Retinal pigment epithelial cell (primary cell): Measurements from ENCODE around the gene IQSEC2.

Source experiments
- DNase-seq: peaks from one replicate; pipeline ENCODE4 v3.0.0-alpha.2; 2010; ENCODE audit warnings: low read depth
- H3K4me3 ChIP-seq: 2 replicates; pipeline ENCODE4 v1.5.1; 2011; ENCODE audit warnings: mild to moderate bottlenecking, low read length, control low read depth, moderate library complexity
- TF ChIP-seq, protein P1 (sequence below): conservative IDR thresholded peaks from 2 replicates; pipeline ENCODE4 v1.5.1; 2011; ENCODE audit warnings: low read depth, low read length, control low read depth, inconsistent platforms

The IQSEC2 gene

DNA sequence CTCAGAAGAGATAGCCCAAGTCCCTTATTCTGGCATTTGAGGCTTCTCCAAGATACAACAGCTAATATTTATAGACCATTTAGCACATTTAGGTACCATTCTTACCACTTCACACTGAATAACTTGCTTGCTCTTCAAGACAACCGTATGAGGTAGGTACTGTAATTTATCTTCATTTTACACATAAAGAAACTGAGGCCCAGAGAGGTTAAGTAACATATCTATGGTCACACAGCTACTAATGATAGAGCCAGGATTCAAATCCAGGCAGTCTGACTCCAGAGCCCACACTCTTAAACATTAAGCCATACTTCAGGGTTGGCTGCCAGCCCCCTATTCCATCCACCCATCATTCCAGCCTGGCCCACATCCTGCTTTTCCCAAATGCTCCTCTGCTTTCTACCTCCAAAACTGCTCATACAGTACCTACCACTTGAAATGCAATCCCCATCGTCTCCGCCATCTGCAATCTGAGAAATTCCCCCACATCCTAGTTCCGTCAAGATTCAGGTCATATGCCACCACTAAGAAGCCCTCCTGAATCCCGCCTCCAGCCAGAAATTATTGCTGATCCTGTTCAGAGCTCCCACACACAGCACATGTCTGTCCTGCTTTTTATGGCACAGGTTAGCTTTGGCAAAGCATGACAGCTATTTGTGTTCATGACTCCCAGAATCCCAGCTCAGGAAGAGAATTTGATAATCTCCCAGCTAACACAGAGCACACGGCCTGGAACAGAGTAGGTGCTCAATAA lies 23.5 kb downstream of the IQSEC2 start:
- no peak overlapping the region for H3K4me3 ChIP-seq
- DNase-seq, result no peak
- TF ChIP-seq, protein P1, sequence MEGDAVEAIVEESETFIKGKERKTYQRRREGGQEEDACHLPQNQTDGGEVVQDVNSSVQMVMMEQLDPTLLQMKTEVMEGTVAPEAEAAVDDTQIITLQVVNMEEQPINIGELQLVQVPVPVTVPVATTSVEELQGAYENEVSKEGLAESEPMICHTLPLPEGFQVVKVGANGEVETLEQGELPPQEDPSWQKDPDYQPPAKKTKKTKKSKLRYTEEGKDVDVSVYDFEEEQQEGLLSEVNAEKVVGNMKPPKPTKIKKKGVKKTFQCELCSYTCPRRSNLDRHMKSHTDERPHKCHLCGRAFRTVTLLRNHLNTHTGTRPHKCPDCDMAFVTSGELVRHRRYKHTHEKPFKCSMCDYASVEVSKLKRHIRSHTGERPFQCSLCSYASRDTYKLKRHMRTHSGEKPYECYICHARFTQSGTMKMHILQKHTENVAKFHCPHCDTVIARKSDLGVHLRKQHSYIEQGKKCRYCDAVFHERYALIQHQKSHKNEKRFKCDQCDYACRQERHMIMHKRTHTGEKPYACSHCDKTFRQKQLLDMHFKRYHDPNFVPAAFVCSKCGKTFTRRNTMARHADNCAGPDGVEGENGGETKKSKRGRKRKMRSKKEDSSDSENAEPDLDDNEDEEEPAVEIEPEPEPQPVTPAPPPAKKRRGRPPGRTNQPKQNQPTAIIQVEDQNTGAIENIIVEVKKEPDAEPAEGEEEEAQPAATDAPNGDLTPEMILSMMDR, result no peak

DNA sequence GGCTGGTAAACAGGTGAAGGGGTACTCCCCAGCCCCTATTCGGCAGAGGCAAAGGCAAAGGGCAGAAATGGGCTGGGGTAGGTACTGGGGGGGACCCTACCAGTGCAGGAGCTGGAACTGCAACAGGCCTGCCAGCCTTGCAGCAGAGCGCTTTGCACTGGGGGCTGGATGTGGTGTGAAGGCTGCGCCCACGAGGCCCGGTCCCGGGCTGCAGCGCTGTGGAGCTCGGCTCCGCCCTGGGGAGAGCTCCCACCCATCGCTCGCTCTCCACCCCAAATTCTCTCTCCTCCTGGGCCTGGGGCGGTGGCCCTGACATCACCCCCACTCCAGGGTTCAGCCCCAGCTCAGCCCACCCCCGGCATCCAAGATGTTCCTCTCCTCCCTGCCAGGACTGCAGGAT lies 24.2 kb downstream of the IQSEC2 start:
- H3K4me3 ChIP-seq, result no peak overlapping the region
- no peak for DNase-seq
- TF ChIP-seq, protein P1, result no peak

DNA sequence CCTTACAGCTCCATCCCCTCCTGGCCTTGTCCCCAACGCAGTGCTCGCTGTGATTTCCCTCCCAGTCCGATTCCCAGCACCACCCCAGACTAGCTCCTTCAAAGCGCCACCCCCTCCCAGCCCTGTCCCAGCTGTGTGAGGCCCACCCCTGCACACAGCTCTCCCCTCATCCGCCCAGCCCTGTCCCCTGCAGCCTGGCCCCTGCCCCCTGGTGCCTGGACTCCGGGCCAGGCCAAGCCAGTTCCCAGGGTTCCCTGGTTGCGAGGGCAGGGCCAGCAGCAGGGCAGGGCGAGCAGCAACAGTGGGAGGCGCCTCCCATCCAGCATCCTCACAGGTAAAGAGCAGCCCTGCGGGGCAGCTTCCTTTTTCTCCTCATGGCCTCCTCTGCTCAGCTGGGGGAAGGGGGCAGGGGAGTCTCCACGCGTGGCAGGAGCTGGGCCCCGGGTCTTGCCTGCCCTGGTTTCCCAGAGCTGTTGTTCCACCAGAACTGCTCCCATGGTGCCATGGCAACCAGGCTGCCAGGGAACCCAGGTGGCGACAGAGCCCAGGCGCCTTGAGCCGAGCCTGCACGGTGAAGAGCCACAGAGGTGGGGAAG lies 24.8 kb downstream of the IQSEC2 start:
- TF ChIP-seq, protein P1, result no peak
- DNase-seq, result no peak
- no peak overlapping the region for H3K4me3 ChIP-seq

DNA sequence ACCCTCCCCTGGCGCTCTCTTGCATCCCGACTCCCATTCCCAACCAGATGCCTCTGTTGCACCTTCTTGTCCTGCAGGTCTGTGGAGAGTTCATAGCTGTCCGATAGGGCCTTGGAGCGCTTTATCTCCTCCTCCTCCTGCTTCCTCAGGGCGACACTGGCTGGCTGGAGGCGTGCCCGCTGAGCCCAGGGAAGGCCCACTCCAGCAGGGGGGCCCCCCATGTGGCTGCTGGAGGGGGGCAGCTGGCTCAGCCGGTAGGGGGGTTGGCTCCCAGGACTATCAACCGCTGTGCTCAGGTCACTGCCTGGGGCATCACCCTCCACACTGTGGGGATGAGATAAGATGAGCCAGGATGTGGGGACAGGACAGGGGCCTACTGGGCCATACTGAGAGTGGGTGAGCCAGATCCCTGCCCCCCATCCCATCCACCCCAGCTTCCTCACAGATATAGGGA lies 25.6 kb downstream of the IQSEC2 start:
- TF ChIP-seq, protein P1, result no peak
- no peak for DNase-seq
- H3K4me3 ChIP-seq, result no peak overlapping the region

DNA sequence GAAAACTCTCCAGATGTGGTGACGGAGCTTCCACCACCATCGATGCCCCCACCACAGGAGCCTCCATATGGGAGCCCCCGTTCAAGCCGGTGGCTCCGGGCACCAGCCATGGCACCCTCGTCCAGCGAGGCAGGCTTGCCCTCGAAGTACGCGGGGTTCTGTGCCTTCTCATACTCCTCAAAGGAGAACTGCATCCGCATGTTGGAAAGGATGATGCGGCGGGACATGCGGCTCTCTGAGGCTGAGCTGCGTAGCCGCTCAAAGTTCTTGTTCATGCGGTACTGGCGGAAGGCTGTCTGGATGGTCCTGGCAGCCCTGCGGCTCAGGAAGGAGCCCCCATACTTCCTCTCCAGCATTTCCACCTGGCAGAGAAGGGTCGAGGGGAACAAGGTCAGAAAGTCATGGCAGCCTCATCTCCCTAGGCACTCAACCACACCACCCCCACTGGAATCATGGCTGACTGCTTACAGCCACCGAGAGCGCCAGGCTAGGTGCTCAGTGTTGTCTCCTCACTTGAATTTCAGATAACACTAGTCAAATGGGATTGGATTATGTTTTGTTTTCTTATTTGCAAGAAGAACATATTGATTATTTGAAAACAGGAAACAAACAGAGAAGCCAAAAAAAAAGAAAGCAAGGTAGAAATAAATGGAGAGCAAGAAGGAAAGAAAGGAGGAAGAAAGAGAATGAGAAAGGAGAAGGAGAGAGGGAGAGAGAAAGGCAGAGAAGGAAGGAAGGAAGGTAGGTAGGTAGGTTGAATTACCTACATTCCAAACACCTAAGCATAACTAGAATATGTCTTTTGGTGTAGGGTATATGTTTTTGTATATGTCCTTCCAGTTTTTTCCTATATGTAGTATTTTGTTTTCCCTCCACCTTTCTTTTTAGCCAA lies 26.6 kb downstream of the IQSEC2 start:
- TF ChIP-seq, protein P1, result no peak
- DNase-seq, result no peak
- H3K4me3 ChIP-seq, result no peak overlapping the region

DNA sequence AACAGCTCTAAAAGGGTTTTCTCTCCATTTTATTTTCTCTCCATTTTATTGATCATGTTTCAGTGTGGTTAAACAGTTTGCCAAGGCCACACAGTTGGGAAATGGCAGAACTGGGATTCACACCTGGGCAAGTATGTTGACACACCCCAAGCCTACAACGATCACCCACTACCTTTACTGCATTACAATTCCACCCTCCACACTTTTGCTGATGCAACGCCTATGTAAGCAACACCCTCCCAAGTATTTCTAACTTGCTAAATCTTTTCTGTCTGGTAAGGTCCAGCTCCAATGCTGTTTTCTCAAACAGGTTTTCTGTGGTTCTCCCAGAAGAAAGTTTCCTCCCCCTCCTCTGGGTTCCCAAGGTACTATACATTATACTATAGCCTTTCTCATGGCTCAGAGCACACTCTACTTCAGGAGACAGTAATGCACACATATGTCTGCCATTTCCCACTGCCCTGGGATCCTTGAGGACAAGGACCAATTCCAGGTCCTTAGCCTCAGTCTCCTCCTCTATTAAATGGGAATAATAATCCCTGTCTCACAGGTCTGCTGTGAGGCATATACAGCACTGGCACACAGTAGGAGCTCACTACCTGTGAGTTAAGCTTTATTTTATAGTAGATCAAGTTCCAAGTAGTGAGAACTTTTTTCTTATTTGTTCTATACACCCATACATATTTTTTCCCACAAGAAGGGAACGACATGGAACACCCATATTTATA lies 27.9 kb downstream of the IQSEC2 start:
- TF ChIP-seq, protein P1, result no peak
- DNase-seq, result no peak
- H3K4me3 ChIP-seq, result no peak overlapping the region
